HG03039 (cell line): ENCODE data around the gene PER2.
A peak's percentile ranks its signal among the peaks of the same experiment; 100 is the strongest.

Experiments used
- ATAC-seq: cut with Tn5 transposase; IDR thresholded peaks from one replicate; pipeline ENCODE4 v1.9.1; 2021; ENCODE audit warnings: mild to moderate bottlenecking, moderate library complexity; ENCODE audit not compliant: unreplicated experiment

The PER2 gene

GRCh38 chr2:238231251-238231793 lies 57.1 kb downstream of the PER2 start:
- ATAC-seq, result peak; percentile 56

GRCh38 chr2:238230699-238231098 lies 57.7 kb downstream of the PER2 start:
- ATAC-seq, result no peak

DNA sequence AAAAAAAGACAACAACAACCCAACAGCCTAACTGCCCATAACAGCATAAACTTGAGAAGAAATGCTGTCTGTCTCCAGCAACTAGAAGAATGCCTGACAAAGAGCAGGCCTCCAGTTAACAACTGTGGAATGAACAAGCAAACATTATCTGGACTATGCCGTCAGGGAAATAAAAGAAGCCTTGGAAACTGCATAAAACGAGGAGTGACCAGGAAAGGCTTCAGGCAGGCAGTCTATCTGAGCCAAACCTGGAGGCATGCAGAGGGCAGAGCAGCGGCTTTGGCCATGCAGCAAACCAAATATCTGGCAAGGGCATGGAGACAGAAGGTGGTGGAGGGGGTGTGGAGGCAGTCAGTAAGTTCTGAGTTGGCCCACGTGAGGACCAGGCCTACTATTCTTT lies 59.7 kb downstream of the PER2 start:
- no peak for ATAC-seq

DNA sequence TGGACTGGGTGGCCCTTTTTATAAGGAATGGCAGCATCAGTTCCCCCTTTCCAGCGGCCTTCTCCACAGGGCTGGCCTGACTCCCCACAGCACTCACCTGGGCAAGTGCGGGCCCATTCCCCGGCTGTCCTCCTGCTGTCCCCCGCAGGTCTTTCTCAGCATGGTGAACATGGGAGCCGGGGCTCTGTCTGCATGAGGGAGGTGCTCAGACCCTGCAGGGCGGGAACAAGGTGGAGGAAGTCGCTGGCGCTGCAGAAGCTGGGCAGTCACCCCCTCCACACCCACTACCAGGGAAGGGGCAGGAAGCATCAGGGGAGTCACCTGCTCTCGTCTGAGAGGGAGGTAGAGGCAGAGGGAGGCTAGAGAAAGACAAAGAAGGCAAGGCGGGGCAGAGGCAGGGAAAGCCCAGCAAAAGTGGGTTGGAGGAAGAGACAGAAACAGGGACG lies 60.8 kb downstream of the PER2 start:
- ATAC-seq, result no peak

DNA sequence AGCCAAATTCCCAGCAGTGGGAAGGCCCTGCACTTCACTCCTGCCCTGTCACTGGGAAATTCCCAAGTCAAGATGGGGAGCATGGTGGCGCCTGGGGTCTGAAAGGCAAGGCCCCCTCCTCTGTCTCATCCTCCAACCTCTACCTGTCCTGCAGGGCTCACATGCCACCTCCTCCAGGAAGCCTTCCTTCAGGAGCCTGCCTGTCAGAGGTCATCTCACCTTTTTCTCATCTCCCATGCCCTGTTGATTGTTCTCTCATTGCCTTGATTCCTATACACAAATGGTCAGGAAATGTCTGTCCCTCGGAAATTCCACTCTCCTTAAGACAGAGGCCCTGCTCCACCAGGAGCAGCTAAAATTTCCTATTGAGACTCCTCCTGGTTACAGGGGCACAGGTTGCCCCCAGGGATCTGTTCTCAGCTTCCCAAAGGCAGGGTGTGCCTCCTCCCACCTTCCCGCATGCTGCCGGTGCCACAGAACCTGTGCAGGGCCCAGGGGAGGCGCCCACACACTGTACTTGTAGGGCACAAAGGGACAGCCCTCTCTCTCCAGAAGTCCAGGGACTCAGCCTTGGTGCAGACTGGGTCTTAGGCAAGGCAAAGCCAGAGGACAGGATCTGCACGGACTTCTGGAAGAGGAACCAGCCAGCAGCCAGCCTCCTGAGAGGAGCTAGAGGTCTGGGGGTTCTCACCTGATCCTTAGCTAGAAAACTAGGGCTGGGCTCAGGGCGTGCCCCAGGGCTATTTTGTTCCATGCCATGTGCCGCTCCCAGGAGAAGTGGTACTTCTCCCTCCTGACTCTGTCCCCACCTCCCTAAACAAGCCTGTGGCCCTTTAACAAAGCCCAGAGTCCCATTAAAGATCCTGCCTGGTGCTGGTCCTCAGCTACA lies 61.5 kb downstream of the PER2 start:
- no peak for ATAC-seq

DNA sequence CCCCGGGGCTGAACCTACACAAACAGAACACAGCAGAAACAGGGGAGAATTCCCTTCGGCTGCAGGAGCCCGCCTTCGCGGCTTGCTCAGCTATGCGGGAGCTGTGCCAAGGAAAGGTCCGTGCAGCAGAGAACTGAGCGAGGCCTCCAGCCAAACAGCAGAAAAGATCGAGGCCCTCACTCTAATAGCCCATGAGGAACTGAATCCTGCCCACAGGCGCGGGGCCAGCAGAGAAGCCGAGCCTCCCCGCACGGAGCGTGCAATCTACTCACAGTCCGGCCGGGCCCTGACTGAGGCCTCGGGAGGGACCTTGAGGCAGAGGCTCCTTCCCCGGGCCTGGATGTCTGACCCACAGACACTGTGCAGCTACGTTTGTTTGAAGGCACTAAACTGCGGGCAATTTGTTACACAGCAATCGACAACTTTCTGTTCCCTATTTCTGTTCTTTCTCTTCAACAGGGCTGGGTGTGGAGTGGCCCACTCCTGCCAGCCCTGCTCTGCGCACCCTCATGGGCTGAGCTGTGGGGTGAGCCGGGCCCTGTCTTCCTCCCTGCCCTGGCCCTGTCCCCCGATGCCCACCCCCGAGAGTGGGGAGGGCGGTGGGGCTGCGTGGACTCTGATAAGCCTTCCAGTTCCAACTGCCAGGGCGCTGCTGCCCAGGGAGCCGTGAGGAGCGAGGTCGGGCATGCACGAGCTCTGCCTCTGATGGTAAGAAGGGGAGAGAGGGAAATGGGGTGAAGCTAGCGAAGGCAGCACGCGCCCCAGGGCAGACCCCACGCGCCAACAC lies 62.3 kb downstream of the PER2 start:
- no peak for ATAC-seq

GRCh38 chr2:238225121-238225520 lies 63.3 kb downstream of the PER2 start:
- ATAC-seq, result no peak

DNA sequence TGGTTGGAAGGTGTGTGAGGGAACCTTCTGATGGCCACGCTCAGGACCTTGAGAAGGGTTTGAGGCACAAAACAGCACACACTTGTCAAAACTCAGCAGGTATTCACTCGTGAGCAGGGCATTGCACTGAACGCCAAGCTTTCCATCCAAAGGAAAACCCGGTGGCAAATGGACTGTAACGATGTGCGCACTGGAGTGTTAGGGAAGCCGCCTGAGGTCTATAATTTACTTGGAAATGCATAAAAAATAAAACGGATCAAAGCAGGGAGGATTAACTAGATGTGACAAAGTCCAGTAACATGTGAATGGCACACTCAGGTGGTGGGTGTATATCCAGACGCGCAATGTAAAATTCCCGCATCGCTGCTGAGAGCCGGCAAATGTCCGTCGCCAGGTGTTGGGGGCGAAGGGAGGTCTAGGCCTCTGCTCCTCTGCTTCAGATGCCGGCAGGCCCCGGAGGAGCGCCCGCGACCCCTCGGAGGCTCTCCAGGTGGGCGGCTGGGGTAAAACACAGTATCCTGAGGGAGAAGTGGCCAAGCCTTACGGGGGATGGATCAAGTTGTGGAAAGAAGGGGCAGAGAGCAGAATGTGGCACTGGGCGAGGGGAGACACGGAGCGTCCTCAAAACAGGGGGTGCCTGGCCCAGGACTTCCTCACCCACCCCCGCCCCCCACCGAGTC lies 63.9 kb downstream of the PER2 start:
- ATAC-seq, result no peak

GRCh38 chr2:238220892-238221521 lies 67.4 kb downstream of the PER2 start:
- ATAC-seq, result no peak

- no peak for ATAC-seq
These were observed 68.0 kb downstream of the PER2 start for GRCh38 chr2:238220274-238220891.

DNA sequence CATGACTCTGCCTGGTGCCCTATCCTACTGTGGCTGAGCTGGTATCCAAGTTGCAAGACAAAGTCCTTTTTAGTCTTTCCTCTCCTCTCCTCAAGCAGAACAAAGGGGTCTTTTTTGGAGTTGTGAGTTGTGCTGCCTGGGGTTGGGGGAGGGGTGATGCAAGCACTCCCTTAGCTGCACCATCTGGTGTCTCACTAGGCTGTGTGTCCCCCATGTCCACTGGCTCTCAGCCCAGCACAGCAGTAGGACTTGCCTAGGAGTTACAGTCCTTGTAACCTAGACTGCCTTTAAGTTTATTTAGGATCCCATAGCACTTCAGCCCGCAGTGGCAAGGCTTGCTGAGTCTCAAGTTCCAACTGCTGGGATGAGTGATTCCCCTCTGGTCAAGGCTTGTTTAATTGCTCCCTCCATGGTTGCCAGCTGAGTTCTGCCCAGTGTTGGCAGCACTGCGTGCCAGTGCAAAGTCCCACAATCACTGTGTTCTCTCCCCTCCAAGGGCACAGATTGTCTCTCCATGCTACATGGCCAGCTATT lies 71.7 kb downstream of the PER2 start:
- ATAC-seq, result no peak

- no peak for ATAC-seq
These were observed 81.4 kb downstream of the PER2 start for GRCh38 chr2:238207006-238207405.

GRCh38 chr2:238203973-238204683 lies 84.3 kb downstream of the PER2 start:
- ATAC-seq, result peak; percentile 8

DNA sequence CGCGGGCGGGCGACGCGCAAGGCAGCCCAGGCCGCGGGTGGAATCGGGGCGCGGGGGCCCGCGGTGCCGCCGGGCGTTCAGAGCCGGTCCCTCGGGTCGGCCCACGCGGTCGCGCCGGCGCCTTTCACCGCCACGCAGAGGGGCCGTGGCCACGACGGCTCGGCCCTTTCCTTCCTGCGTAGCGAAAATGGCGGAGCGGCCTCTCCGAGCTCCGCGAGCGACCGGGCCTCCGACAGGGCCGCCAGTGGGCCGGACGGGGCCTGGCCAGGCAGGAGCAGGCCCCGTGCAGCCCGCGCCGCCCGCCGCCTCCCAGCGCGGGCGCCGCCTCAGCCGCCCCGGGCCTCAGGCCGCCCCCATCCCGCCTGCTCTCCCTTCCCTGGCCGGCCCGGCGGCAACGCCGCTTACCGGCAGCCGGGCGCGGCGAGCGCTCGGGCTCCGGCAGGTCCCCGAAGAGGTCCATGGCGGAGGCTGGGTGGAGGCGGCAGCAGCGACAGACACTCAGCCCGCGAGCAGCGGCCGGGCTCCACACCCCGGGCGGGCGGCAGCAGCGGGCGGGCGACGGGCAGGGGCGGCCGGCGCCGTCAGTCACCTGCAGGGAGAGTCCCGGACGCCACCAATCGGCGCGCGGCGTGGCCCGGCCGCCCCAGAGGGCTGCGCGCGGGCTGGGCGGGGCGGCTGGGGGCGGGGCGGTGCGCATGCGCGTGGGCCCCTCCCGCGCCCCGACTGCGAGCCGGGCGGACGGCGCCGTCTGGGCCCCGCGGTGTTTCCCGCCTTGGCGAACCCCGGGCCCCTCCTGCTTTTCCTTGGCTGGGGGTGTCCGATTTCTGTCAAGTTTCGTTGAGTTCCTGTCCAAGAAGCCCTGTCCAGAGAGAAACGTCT lies 85.1 kb downstream of the PER2 start, which contains the start of gene ILKAP:
ILKAP (minus strand) TSS at position 602 of the 879 bp plus-strand sequence; CDS start at position 460, 142 bp downstream.
- ATAC-seq, result peak; percentile 94

DNA sequence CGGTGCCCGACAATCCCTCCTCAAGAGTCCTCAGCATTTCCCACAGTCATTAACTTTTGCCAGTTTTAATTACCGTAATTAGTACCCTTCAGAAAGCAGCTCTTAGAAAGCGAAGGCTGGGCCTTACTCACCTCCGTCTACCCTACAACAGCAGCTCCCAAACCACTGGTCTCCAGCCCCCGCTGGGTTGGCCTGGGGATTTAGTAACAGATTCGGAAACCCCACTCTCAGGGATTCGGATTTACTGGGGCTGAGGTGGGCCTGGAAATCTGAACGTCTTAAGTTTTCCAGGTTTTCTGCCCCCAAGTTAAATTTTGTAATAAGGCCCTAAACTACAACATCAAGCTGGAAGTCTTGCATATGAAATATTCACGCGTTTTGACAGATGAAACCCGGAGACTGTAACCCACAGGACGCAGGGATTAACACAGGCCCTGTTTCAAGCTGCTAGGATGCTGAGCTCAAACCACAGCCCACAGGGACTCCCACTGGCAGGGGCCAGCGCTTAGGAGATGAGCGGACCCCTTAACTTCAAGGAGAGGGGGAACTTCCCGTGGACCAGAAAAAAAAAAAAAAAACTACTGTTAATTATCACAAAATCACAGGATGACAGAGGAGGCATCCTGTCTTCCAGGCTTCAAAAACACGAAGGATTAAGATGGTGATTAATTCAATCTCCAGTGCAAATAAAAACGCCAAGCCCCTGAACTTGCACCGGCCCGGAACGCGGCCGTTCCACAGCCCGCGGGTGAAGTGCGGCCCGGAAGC lies 85.9 kb downstream of the PER2 start:
- ATAC-seq, result no peak
